Retinal pigment epithelial cell (primary cell): ENCODE data around the gene KRTAP13-2.

Experiments
- DNase-seq: peaks from one replicate; pipeline ENCODE4 v3.0.0-alpha.2; 2010; ENCODE audit warnings: low read depth
- H3K4me3 ChIP-seq: 2 replicates; pipeline ENCODE4 v1.5.1; 2011; ENCODE audit warnings: mild to moderate bottlenecking, low read length, control low read depth, moderate library complexity
- CTCF ChIP-seq: conservative IDR thresholded peaks from 2 replicates; pipeline ENCODE4 v1.5.1; 2011; ENCODE audit warnings: low read depth, low read length, control low read depth, inconsistent platforms

Gene KRTAP13-2

GRCh38 chr21:30355906-30356305, 16.2 kb downstream of the KRTAP13-2 start:
- DNase-seq, result no peak
- no peak for TF ChIP-seq CTCF
- H3K4me3 ChIP-seq, result no peak overlapping the region

DNA sequence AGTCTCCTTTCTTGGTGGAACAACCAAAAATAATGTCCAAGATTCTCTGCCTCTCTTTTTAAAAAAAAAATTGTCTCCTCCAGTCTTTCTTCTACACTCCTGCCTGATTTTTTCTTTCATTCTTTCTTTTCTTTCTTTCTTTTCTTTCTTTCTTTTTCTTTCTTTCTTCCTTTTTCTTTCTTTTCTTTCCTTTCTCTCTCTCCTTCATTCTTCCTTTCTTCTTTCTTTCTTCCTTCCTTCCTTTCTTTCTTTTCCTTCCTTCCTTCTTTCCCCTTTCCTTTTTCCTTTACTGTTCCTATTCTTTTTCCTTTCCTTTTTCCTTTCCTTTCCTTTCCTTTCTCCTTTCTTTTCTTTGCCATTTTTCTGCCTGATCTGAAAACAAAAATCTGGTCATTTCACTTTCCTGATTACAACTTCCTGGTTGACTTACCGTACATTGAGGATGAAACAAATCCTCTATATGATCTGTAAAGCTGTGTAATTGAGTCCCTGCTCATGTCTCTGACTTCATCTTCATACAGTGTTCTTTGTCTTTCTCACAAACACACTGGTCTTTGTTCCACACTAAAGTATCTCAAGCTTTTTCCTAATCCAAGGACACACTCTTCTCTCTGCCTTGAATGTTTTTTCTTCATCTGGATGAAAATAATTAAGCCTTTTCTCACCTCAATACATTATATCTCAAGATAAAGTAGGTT, 17.6 kb downstream of the KRTAP13-2 start:
- no peak overlapping the region for H3K4me3 ChIP-seq
- TF ChIP-seq CTCF, result no peak
- DNase-seq, result no peak

DNA sequence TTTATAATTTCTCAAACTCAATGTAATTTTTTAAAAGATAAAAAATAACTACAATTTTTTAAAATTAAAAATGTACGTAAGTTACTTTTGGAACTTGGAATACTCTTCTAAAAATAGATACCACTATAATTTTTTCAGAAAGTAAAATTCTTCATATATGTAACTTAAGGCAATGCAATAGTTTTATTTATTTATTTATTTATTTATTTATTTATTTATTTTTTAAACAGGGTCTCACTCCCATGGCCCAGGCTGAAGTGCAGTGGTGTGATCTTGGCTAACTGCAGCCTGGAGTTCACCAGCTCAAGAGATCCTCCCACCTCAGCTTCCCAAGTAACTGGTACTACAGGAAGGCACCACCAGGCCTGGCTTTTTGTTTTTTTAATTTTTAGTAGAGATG, 20.5 kb downstream of the KRTAP13-2 start:
- TF ChIP-seq CTCF, result no peak
- no peak for DNase-seq

GRCh38 chr21:30349572-30349971, 22.5 kb downstream of the KRTAP13-2 start:
- no peak for TF ChIP-seq CTCF
- no peak for DNase-seq
- no peak overlapping the region for H3K4me3 ChIP-seq

More for the DNA sequence above, 20.5 kb downstream of the KRTAP13-2 start:
- H3K4me3 ChIP-seq, result no peak overlapping the region

DNA sequence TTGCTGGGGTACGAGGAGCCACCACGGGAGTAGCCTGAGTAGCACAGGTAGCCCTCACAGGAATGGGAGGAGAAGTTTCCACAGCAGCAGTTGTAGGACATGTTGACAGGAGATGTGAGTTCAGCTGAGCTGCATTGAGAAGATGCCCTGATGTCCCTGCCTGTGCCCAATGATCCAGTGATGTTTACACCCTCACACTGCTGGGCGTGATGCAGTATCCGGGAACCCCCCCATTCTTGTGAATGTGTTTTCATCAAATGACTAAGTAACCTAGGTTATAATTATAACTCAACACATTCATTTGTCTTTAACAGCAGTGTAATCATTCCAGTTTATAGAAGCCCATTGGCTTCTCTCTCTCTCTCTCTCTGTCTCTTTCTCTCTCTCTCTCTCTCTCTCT, 23.6 kb downstream of the KRTAP13-2 start, which contains the start of gene KRTAP23-1:
Gene KRTAP23-1, minus strand, starts transcription at position 101 of the 400 bp plus-strand sequence. Its CDS starts 0 bp downstream, at position 101.
- TF ChIP-seq CTCF, result no peak
- H3K4me3 ChIP-seq, result no peak within 1 kb of the TSS
- no peak for DNase-seq

DNA sequence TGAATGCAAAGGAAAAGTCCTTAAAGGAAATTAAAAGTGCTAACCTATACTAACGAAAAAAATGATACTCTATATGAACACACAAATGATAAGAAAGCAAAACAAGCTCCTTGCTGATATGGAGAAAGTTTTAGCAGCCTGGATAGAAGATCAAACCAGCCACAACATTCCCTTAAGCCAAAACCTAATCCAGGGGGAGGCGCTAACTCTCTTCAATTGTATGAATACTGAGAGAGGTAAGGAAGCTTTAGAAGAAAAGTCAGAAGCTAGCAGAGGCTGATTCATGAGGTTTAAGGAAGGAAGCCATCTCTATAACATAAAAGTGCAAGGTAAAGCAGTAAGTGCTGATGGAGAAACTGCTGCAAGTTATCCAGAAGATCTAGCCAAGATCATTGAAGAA, 27.1 kb downstream of the KRTAP13-2 start:
- DNase-seq, result no peak
- no peak for TF ChIP-seq CTCF
- no peak overlapping the region for H3K4me3 ChIP-seq
